ENCODE results near the gene LRRC4B.
A peak's percentile ranks its signal among the peaks of the same experiment; 100 is the strongest.
"Not testable (repeated sequence)": the region's sequence is repeated elsewhere in the genome, so short reads cannot be mapped to it uniquely, and the experiment has no call there.

LRRC4B gene

DNA sequence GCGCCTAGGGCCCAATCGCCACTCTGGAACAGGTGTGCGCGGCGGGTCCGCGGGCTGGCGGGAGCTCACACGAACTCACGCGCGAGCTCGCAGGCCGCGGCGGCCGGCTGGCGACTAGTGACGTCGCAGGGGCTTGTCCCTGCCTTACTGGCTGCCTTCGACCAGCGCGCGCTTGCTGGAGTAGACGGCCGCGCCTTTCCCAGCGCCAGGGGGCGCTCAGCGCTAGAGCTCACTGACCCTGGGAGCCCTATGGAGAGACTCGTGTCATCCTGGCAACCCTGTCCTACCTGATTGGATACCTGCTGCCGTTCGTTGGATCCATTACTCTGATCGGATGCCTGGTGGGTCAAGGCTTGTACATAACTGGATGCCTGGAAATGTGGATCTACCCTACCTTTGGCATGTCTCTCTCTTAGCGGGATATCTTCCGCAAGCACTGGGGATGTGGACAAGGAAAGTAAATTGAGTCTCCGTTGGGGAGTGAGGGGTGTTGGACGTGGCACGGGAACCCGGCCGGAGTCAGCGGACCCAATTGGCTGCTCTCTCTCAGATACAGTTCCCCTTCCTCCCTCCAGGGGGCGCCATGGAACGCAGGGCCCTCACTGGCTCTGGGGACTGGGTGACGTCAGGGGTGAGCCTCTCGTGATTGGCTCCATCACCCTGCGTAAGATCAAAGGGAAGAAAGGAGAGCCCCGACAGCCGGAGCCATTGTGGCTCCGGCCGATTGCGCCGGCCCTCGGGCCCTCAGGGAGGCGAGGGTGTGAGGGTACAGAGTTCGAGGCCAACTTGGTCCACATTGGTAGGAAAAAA, 36.2 kb upstream of the LRRC4B start:
- CTCF ChIA-PET; H3K4me1 ChIP-seq (ENCODE audit: control extremely low read depth in 1 of 4, control insufficient read depth in 4 of 4, insufficient read depth in 4 of 4, low read length in 3 of 4); POLR2A ChIA-PET; H3K27ac ChIP-seq (ENCODE audit: insufficient read depth in 1 of 2, low read depth in 1 of 2, low read length in 2 of 2, poor library complexity in 1 of 2, severe bottlenecking in 2 of 2); H3K36me3 ChIP-seq (ENCODE audit: control insufficient read depth in 4 of 4, insufficient read depth in 4 of 4, low read length in 3 of 4); H3K4me3 ChIP-seq (ENCODE audit: control insufficient read depth in 1 of 7, extremely low read depth in 1 of 7, insufficient read depth in 4 of 7, low read depth in 2 of 7, low read length in 6 of 7): not testable (repeated sequence)
- DNase-seq = peak in 1 of 3 donors; percentile 19
- WGBS (ENCODE audit: insufficient coverage) = 20% methylated on average over 2 of the region's 56 CpGs
- H3K27me3 ChIP-seq (replicated peaks in 2 of 5; ENCODE audit: control insufficient read depth in 4 of 5, insufficient read depth in 5 of 5, low read length in 4 of 5) = peaks cover 2 to 57% (median 6%) of the 10 kb centered on the region in 5 experiments
- peaks cover 0 to 14% (median 0%) of the 10 kb centered on the region in 5 experiments for H3K9me3 ChIP-seq (ENCODE audit: control extremely low read depth in 1 of 5, control insufficient read depth in 4 of 5, insufficient read depth in 2 of 5, low read depth in 1 of 5, low read length in 4 of 5)

GRCh38 chr19:50602935-50603334, 34.7 kb upstream of the LRRC4B start:
- Histone ChIP-seq H3K4me3 (ENCODE audit: control insufficient read depth in 1 of 7, extremely low read depth in 1 of 7, insufficient read depth in 4 of 7, low read depth in 2 of 7, low read length in 6 of 7) (no peak overlapping the region), H3K4me1 (ENCODE audit: control extremely low read depth in 1 of 4, control insufficient read depth in 4 of 4, insufficient read depth in 4 of 4, low read length in 3 of 4) (peaks cover 0 to 8% (median 3%) of the 10 kb centered on the region in 4 experiments), H3K27me3 (replicated peaks in 2 of 5; ENCODE audit: control insufficient read depth in 4 of 5, insufficient read depth in 5 of 5, low read length in 4 of 5) (peaks cover 2 to 60% (median 6%) of the 10 kb centered on the region in 5 experiments), H3K27ac (ENCODE audit: insufficient read depth in 1 of 2, low read depth in 1 of 2, low read length in 2 of 2, poor library complexity in 1 of 2, severe bottlenecking in 2 of 2) (no peak overlapping the region), H3K36me3 (ENCODE audit: control insufficient read depth in 4 of 4, insufficient read depth in 4 of 4, low read length in 3 of 4) (no peaks in the 10 kb centered on the region), H3K9me3 (ENCODE audit: control extremely low read depth in 1 of 5, control insufficient read depth in 4 of 5, insufficient read depth in 2 of 5, low read depth in 1 of 5, low read length in 4 of 5) (peaks cover 0 to 11% (median 0%) of the 10 kb centered on the region in 5 experiments)
- ChIA-PET CTCF (no interaction called here), POLR2A (no interaction called here)
- WGBS (ENCODE audit: insufficient coverage) = 80% methylated on average over 2 of the region's 4 CpGs
- no peak for DNase-seq

DNA sequence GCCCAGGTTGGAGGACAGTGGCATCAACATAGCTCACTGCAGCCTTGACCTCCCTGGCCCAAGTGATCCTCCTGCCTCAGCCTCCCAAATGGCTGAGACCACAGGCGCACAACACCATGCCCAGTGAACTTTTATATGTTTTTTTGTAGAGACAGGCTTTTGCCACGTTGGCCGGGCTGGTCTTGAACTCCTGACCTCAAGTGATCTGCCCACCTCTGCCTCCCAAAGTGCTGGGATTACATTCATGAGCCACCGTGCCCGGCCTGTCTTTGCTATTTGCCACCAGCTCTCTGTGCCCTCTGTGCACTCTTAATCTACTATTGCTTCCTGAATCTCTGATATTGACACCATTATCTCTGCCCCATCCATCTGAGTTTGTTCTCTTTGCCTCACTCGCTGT, 34.3 kb upstream of the LRRC4B start:
- no peak for DNase-seq
- Histone ChIP-seq H3K36me3 (ENCODE audit: control insufficient read depth in 4 of 4, insufficient read depth in 4 of 4, low read length in 3 of 4) (no peaks in the 10 kb centered on the region), H3K4me3 (ENCODE audit: control insufficient read depth in 1 of 7, extremely low read depth in 1 of 7, insufficient read depth in 4 of 7, low read depth in 2 of 7, low read length in 6 of 7) (no peak overlapping the region), H3K27me3 (replicated peaks in 2 of 5; ENCODE audit: control insufficient read depth in 4 of 5, insufficient read depth in 5 of 5, low read length in 4 of 5) (peaks cover 2 to 56% (median 6%) of the 10 kb centered on the region in 5 experiments), H3K4me1 (ENCODE audit: control extremely low read depth in 1 of 4, control insufficient read depth in 4 of 4, insufficient read depth in 4 of 4, low read length in 3 of 4) (peaks cover 0 to 5% (median under 1%) of the 10 kb centered on the region in 4 experiments), H3K27ac (ENCODE audit: insufficient read depth in 1 of 2, low read depth in 1 of 2, low read length in 2 of 2, poor library complexity in 1 of 2, severe bottlenecking in 2 of 2) (no peak overlapping the region), H3K9me3 (ENCODE audit: control extremely low read depth in 1 of 5, control insufficient read depth in 4 of 5, insufficient read depth in 2 of 5, low read depth in 1 of 5, low read length in 4 of 5) (peaks cover 0 to 10% (median 0%) of the 10 kb centered on the region in 5 experiments)
- ChIA-PET POLR2A (no interaction called here), CTCF (no interaction called here)
- 93% methylated on average over 5 of the region's 6 CpGs for WGBS (ENCODE audit: insufficient coverage)

- ChIA-PET CTCF (no interaction called here), POLR2A (no interaction called here)
- no peak overlapping the region for H3K4me3 ChIP-seq (ENCODE audit: control insufficient read depth in 1 of 7, extremely low read depth in 1 of 7, insufficient read depth in 4 of 7, low read depth in 2 of 7, low read length in 6 of 7)
- no peaks in the 10 kb centered on the region for H3K36me3 ChIP-seq (ENCODE audit: control insufficient read depth in 4 of 4, insufficient read depth in 4 of 4, low read length in 3 of 4)
- H3K27me3 ChIP-seq (replicated peaks in 2 of 5; ENCODE audit: control insufficient read depth in 4 of 5, insufficient read depth in 5 of 5, low read length in 4 of 5) = peaks cover 0 to 51% (median 6%) of the 10 kb centered on the region in 5 experiments
- no peak overlapping the region for H3K27ac ChIP-seq (ENCODE audit: insufficient read depth in 1 of 2, low read depth in 1 of 2, low read length in 2 of 2, poor library complexity in 1 of 2, severe bottlenecking in 2 of 2)
- peaks cover 0 to 5% (median 0%) of the 10 kb centered on the region in 5 experiments for H3K9me3 ChIP-seq (ENCODE audit: control extremely low read depth in 1 of 5, control insufficient read depth in 4 of 5, insufficient read depth in 2 of 5, low read depth in 1 of 5, low read length in 4 of 5)
- peaks cover 0 to 2% (median 0%) of the 10 kb centered on the region in 4 experiments for H3K4me1 ChIP-seq (ENCODE audit: control extremely low read depth in 1 of 4, control insufficient read depth in 4 of 4, insufficient read depth in 4 of 4, low read length in 3 of 4)
- 96% methylated on average over 5 of the region's 5 CpGs for WGBS (ENCODE audit: insufficient coverage)
- DNase-seq = no peak
Measured at GRCh38 chr19:50602089-50602422, 33.8 kb upstream of the LRRC4B start.

GRCh38 chr19:50601407-50602088, 33.3 kb upstream of the LRRC4B start:
- peaks cover 0 to 2% (median 0%) of the 10 kb centered on the region in 4 experiments for H3K4me1 ChIP-seq (ENCODE audit: control extremely low read depth in 1 of 4, control insufficient read depth in 4 of 4, insufficient read depth in 4 of 4, low read length in 3 of 4)
- ChIA-PET POLR2A (no interaction called here), CTCF (no interaction called here)
- DNase-seq = peak; percentile 13 to 41 (median 34)
- H3K36me3 ChIP-seq (ENCODE audit: control insufficient read depth in 4 of 4, insufficient read depth in 4 of 4, low read length in 3 of 4) = no peaks in the 10 kb centered on the region
- no peak overlapping the region for H3K4me3 ChIP-seq (ENCODE audit: control insufficient read depth in 1 of 7, extremely low read depth in 1 of 7, insufficient read depth in 4 of 7, low read depth in 2 of 7, low read length in 6 of 7)
- H3K27me3 ChIP-seq (replicated peaks in 2 of 5; ENCODE audit: control insufficient read depth in 4 of 5, insufficient read depth in 5 of 5, low read length in 4 of 5) = peaks cover 0 to 46% (median 6%) of the 10 kb centered on the region in 5 experiments
- no peak overlapping the region for H3K27ac ChIP-seq (ENCODE audit: insufficient read depth in 1 of 2, low read depth in 1 of 2, low read length in 2 of 2, poor library complexity in 1 of 2, severe bottlenecking in 2 of 2)
- peaks cover 0 to 3% (median 0%) of the 10 kb centered on the region in 5 experiments for H3K9me3 ChIP-seq (ENCODE audit: control extremely low read depth in 1 of 5, control insufficient read depth in 4 of 5, insufficient read depth in 2 of 5, low read depth in 1 of 5, low read length in 4 of 5)
- 74% methylated on average over 11 of the region's 11 CpGs for WGBS (ENCODE audit: insufficient coverage)

DNA sequence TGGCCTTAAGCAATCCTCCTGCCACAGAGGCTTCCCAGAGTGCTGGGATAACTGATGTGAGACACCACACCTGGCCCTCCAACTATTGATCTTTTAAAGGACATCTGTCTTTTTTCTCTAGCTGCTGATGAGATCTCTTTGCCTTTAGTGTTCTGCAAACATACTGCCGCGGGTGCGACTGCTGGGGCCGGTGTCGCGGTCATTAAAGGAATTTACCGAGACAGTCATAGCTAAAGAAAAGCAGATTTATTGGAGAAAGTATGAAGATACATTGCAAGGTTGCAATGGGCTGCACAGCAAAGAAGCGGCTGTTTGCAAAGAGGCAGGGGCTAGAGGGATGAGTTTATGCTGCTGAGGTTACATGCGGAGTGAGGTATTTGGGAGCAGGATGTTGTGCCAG, 31.2 kb upstream of the LRRC4B start:
- WGBS (ENCODE audit: insufficient coverage) = no CpG with 5 or more reads among the region's 9 CpGs
- peaks cover 0 to 42% (median 6%) of the 10 kb centered on the region in 5 experiments for H3K27me3 ChIP-seq (replicated peaks in 2 of 5; ENCODE audit: control insufficient read depth in 4 of 5, insufficient read depth in 5 of 5, low read length in 4 of 5)
- no peaks in the 10 kb centered on the region for H3K9me3 ChIP-seq (ENCODE audit: control extremely low read depth in 1 of 5, control insufficient read depth in 4 of 5, insufficient read depth in 2 of 5, low read depth in 1 of 5, low read length in 4 of 5)
- POLR2A ChIA-PET = interaction anchor here (0.6 kb wide), 1 partner anchor 20 kb away, joined by 5 read pairs; no protein-coding TSS in a partner anchor
- no peaks in the 10 kb centered on the region for H3K4me1 ChIP-seq (ENCODE audit: control extremely low read depth in 1 of 4, control insufficient read depth in 4 of 4, insufficient read depth in 4 of 4, low read length in 3 of 4)
- H3K4me3 ChIP-seq (ENCODE audit: control insufficient read depth in 1 of 7, extremely low read depth in 1 of 7, insufficient read depth in 4 of 7, low read depth in 2 of 7, low read length in 6 of 7) = no peak overlapping the region
- H3K36me3 ChIP-seq (ENCODE audit: control insufficient read depth in 4 of 4, insufficient read depth in 4 of 4, low read length in 3 of 4) = no peaks in the 10 kb centered on the region
- H3K27ac ChIP-seq (ENCODE audit: insufficient read depth in 1 of 2, low read depth in 1 of 2, low read length in 2 of 2, poor library complexity in 1 of 2, severe bottlenecking in 2 of 2) = no peak overlapping the region
- no peak for DNase-seq
- CTCF ChIA-PET = no interaction called here

DNA sequence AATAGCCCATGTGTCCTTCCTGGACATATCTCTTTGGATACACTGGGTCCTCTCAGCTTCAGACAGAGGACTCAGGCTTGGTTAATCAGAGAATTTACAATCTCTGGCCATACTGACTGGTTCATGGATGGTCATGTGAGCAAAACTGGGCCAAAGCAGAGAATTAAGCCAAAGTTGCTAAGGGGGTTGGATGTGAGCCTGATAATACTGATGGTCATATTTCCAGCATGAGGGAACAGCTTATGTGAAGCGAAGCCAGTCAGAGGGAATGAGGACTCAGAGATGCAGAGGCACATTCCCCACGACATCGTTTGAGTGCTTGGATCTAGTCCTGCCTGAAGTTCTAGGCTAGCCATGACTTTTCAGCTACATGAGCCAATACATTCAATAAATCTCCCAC, 22.0 kb upstream of the LRRC4B start:
- WGBS (ENCODE audit: insufficient coverage) = 93% methylated on average over 3 of the region's 3 CpGs

More for the DNA sequence above, 22.0 kb upstream of the LRRC4B start:
- no peak overlapping the region for H3K4me3 ChIP-seq (ENCODE audit: control insufficient read depth in 1 of 7, extremely low read depth in 1 of 7, insufficient read depth in 4 of 7, low read depth in 2 of 7, low read length in 6 of 7)
- H3K36me3 ChIP-seq (ENCODE audit: control insufficient read depth in 4 of 4, insufficient read depth in 4 of 4, low read length in 3 of 4) = no peaks in the 10 kb centered on the region
- H3K4me1 ChIP-seq (ENCODE audit: control extremely low read depth in 1 of 4, control insufficient read depth in 4 of 4, insufficient read depth in 4 of 4, low read length in 3 of 4) = no peaks in the 10 kb centered on the region
- H3K27ac ChIP-seq (ENCODE audit: insufficient read depth in 1 of 2, low read depth in 1 of 2, low read length in 2 of 2, poor library complexity in 1 of 2, severe bottlenecking in 2 of 2) = no peak overlapping the region
- ChIA-PET CTCF (no interaction called here), POLR2A (no interaction called here)
- peaks cover 0 to 4% (median 0%) of the 10 kb centered on the region in 5 experiments for H3K9me3 ChIP-seq (ENCODE audit: control extremely low read depth in 1 of 5, control insufficient read depth in 4 of 5, insufficient read depth in 2 of 5, low read depth in 1 of 5, low read length in 4 of 5)
- no peak for DNase-seq
- peaks cover 0 to 22% (median 4%) of the 10 kb centered on the region in 5 experiments for H3K27me3 ChIP-seq (replicated peaks in 2 of 5; ENCODE audit: control insufficient read depth in 4 of 5, insufficient read depth in 5 of 5, low read length in 4 of 5)

Data from common myeloid progenitor, CD34-positive (primary cell).